HEK293 (cell line): Measurements from ENCODE around the gene GJA1.

ENCODE experiments used
- CTCF ChIA-PET: fragments of 350-600 bp; formaldehyde crosslinking; extraction: SDS; loops from one replicate; lab custom pipeline; 2021; ENCODE audit warnings: antibody characterized with exemption; lab: Yijun Ruan, JAX
- POLR2A ChIA-PET: fragments of 300-600 bp; formaldehyde crosslinking; extraction: SDS; loops from one replicate; lab custom pipeline; 2020; ENCODE audit warnings: antibody characterized with exemption, inconsistent platforms; lab: Yijun Ruan, JAX
- H3K27ac ChIP-seq: fragments of 200-500 bp; sonication (Bioruptor generic); 2 replicates; pipeline ENCODE4 v1.5.1; 2014; ENCODE audit warnings: low read depth, low read length, control low read depth, inconsistent platforms; ENCODE audit errors: extremely low read depth
- H3K36me3 ChIP-seq, 2 experiments: fragments of 200-500 bp in 1 of 2; sonication (Bioruptor generic) in 1 of 2; 1 replicate in 1 of 2; 2 replicates in 1 of 2; pipeline ENCODE4 v1.5.1; 2014 to 2017; ENCODE audit warnings: inconsistent platforms in 2 of 2, low read length in 2 of 2; ENCODE audit not compliant: control insufficient read depth in 2 of 2, insufficient read depth in 1 of 2
- H3K4me1 ChIP-seq: fragments of 200-500 bp; sonication (Bioruptor generic); 2 replicates; pipeline ENCODE4 v1.5.1; 2014; ENCODE audit warnings: mild to moderate bottlenecking, low read length, inconsistent platforms; ENCODE audit not compliant: control insufficient read depth, insufficient read depth
- H3K4me3 ChIP-seq: 2 replicates; pipeline ENCODE4 v1.5.1; 2011; ENCODE audit warnings: low read depth, mild to moderate bottlenecking, control low read depth, low read length, moderate library complexity
- H3K9me3 ChIP-seq: fragments of 200-500 bp; sonication (Bioruptor generic); 2 replicates; pipeline ENCODE4 v1.5.1; 2014; ENCODE audit warnings: low read depth, low read length, inconsistent platforms; ENCODE audit not compliant: control insufficient read depth, insufficient read depth
- EGR2 ChIP-seq: fragments of 450-650 bp; formaldehyde crosslinking; IDR thresholded peaks from 2 replicates; pipeline ENCODE4 v1.5.1; 2016; ENCODE audit warnings: low read depth, missing biosample characterization, missing genetic modification characterization
- GFI1B ChIP-seq: fragments of 450-650 bp; formaldehyde crosslinking; IDR thresholded peaks from 2 replicates; pipeline ENCODE4 v1.5.1; 2016; ENCODE audit warnings: missing biosample characterization, missing genetic modification characterization
- MYNN ChIP-seq: fragments of 450-650 bp; formaldehyde crosslinking; IDR thresholded peaks from 2 replicates; pipeline ENCODE4 v1.5.1; 2016; ENCODE audit warnings: missing biosample characterization, missing genetic modification characterization, borderline replicate concordance
- MZF1 ChIP-seq: fragments of 450-650 bp; formaldehyde crosslinking; IDR thresholded peaks from 2 replicates; pipeline ENCODE4 v1.5.1; 2017; ENCODE audit warnings: missing biosample characterization, missing genetic modification characterization, borderline replicate concordance
- SCRT1 ChIP-seq: fragments of 450-650 bp; formaldehyde crosslinking; IDR thresholded peaks from 2 replicates; pipeline ENCODE4 v1.5.1; 2016; ENCODE audit warnings: missing biosample characterization, missing genetic modification characterization, borderline replicate concordance
- SCRT2 ChIP-seq: fragments of 450-650 bp; formaldehyde crosslinking; IDR thresholded peaks from 2 replicates; pipeline ENCODE4 v1.5.1; 2016; ENCODE audit warnings: missing biosample characterization, missing genetic modification characterization
- SP2 ChIP-seq: fragments of 450-650 bp; formaldehyde crosslinking; IDR thresholded peaks from 2 replicates; pipeline ENCODE4 v1.5.1; 2016; ENCODE audit warnings: missing biosample characterization, missing genetic modification characterization
- ZNF155 ChIP-seq: fragments of 450-650 bp; formaldehyde crosslinking; IDR thresholded peaks from 2 replicates; pipeline ENCODE4 v1.5.1; 2016; ENCODE audit warnings: missing biosample characterization, missing genetic modification characterization
- ZNF223 ChIP-seq: fragments of 450-650 bp; formaldehyde crosslinking; IDR thresholded peaks from 2 replicates; pipeline ENCODE4 v1.5.1; 2016; ENCODE audit warnings: missing biosample characterization, missing genetic modification characterization
- ZNF341 ChIP-seq: fragments of 450-650 bp; formaldehyde crosslinking; IDR thresholded peaks from 2 replicates; pipeline ENCODE4; 2016; ENCODE audit warnings: low read depth, missing biosample characterization, missing genetic modification characterization
- ZNF394 ChIP-seq: fragments of 450-650 bp; formaldehyde crosslinking; IDR thresholded peaks from 2 replicates; pipeline ENCODE4 v1.5.1; 2016; ENCODE audit warnings: missing biosample characterization, missing genetic modification characterization, mild to moderate bottlenecking, moderate library complexity, borderline replicate concordance
- ZNF404 ChIP-seq: fragments of 450-650 bp; formaldehyde crosslinking; IDR thresholded peaks from 2 replicates; pipeline ENCODE4 v1.5.1; 2017; ENCODE audit warnings: missing biosample characterization, missing genetic modification characterization
- ZNF426 ChIP-seq: fragments of 450-650 bp; formaldehyde crosslinking; IDR thresholded peaks from 2 replicates; pipeline ENCODE4 v1.5.1; 2017; ENCODE audit warnings: missing biosample characterization, missing genetic modification characterization, mild to moderate bottlenecking, inconsistent platforms, moderate library complexity
- ZNF555 ChIP-seq: fragments of 450-650 bp; formaldehyde crosslinking; conservative IDR thresholded peaks from 2 replicates; pipeline ENCODE4 v1.5.1; 2017; ENCODE audit warnings: missing biosample characterization, mild to moderate bottlenecking, missing genetic modification characterization, inconsistent platforms
- ZNF561 ChIP-seq: fragments of 450-650 bp; IDR thresholded peaks from 2 replicates; pipeline ENCODE4 v1.5.1; 2018; ENCODE audit warnings: missing biosample characterization, missing genetic modification characterization, borderline replicate concordance
- ZNF571 ChIP-seq: fragments of 450-650 bp; formaldehyde crosslinking; IDR thresholded peaks from 2 replicates; pipeline ENCODE4 v1.5.0; 2017; ENCODE audit warnings: missing biosample characterization, missing genetic modification characterization
- ZNF585B ChIP-seq: fragments of 450-650 bp; formaldehyde crosslinking; IDR thresholded peaks from 2 replicates; pipeline ENCODE4 v1.5.1; 2016; ENCODE audit warnings: missing biosample characterization, missing genetic modification characterization
- ZNF76 ChIP-seq: fragments of 450-650 bp; formaldehyde crosslinking; IDR thresholded peaks from 2 replicates; pipeline ENCODE4; 2016; ENCODE audit warnings: low read depth, missing biosample characterization, missing genetic modification characterization, borderline replicate concordance
- ZXDB ChIP-seq: fragments of 450-650 bp; formaldehyde crosslinking; IDR thresholded peaks from 2 replicates; pipeline ENCODE4 v1.5.1; 2016; ENCODE audit warnings: missing biosample characterization, missing genetic modification characterization
- TF ChIP-seq, protein P1 (sequence below): fragments of 450-650 bp; formaldehyde crosslinking; IDR thresholded peaks from 2 replicates; pipeline ENCODE4 v1.5.1; 2016; ENCODE audit warnings: missing biosample characterization, missing genetic modification characterization
- TF ChIP-seq, protein P2 (sequence below): fragments of 450-650 bp; formaldehyde crosslinking; IDR thresholded peaks from 2 replicates; pipeline ENCODE4 v1.5.1; 2016; ENCODE audit warnings: missing biosample characterization, missing genetic modification characterization
- TF ChIP-seq, protein P3 (sequence below): fragments of 450-650 bp; formaldehyde crosslinking; IDR thresholded peaks from 2 replicates; pipeline ENCODE4 v1.5.1; 2016; ENCODE audit warnings: missing biosample characterization, missing genetic modification characterization
- TF ChIP-seq, protein P4 (sequence below): fragments of 450-650 bp; formaldehyde crosslinking; IDR thresholded peaks from 2 replicates; pipeline ENCODE4 v1.5.1; 2017; ENCODE audit warnings: missing biosample characterization, mild to moderate bottlenecking, missing genetic modification characterization, moderate library complexity
- TF ChIP-seq, protein P5 (sequence below): fragments of 450-650 bp; formaldehyde crosslinking; IDR thresholded peaks from 2 replicates; pipeline ENCODE4 v1.5.1; 2016; ENCODE audit warnings: missing biosample characterization, missing genetic modification characterization

The GJA1 gene

DNA sequence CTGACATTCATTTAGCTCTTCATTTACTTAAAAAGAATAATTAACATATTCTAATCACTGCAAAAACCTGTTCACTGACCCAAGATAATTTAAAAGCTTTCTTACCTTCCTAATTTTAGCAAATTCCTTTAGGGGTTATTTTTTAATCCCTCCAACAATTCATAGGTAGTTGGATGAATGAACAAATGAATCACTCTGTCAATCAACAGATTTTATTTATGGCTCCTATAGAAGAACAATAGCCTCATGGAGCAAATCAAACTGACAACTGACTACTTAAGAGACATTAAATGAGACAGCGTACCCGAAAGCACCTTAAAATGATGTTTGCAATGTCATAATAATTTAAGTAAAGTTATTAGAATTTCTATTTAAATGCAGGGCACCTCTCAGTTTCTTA, 31.5 kb upstream of the GJA1 start:
- Histone ChIP-seq H3K9me3 (no peaks in the 10 kb centered on the region), H3K4me3 (no peak overlapping the region), H3K4me1 (0 out of 2 replicates have a peak, but pooled peaks cover 2% of the 10 kb centered on the region), H3K27ac (no peak overlapping the region), H3K36me3 (no peaks in the 10 kb centered on the region)
- POLR2A ChIA-PET, result no interaction called here
- TF ChIP-seq MYNN (tag by site-specific recombination), result no peak
- TF ChIP-seq GFI1B (tag by site-specific recombination), result no peak
- TF ChIP-seq, protein P1, sequence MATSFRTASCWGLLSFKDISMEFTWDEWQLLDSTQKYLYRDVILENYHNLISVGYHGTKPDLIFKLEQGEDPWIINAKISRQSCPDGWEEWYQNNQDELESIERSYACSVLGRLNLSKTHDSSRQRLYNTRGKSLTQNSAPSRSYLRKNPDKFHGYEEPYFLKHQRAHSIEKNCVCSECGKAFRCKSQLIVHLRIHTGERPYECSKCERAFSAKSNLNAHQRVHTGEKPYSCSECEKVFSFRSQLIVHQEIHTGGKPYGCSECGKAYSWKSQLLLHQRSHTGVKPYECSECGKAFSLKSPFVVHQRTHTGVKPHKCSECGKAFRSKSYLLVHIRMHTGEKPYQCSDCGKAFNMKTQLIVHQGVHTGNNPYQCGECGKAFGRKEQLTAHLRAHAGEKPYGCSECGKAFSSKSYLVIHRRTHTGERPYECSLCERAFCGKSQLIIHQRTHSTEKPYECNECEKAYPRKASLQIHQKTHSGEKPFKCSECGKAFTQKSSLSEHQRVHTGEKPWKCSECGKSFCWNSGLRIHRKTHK (tag by site-specific recombination), result no peak
- no peak for TF ChIP-seq SP2 (tag by site-specific recombination)
- no peak for TF ChIP-seq ZNF555 (tag by site-specific recombination)
- TF ChIP-seq, protein P2, sequence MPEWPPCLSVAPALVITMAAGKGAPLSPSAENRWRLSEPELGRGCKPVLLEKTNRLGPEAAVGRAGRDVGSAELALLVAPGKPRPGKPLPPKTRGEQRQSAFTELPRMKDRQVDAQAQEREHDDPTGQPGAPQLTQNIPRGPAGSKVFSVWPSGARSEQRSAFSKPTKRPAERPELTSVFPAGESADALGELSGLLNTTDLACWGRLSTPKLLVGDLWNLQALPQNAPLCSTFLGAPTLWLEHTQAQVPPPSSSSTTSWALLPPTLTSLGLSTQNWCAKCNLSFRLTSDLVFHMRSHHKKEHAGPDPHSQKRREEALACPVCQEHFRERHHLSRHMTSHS (tag by site-specific recombination), result no peak
- no peak for TF ChIP-seq MZF1
- no peak for TF ChIP-seq ZNF394 (tag by site-specific recombination)
- no peak for TF ChIP-seq ZXDB
- no peak for TF ChIP-seq ZNF223
- no peak for TF ChIP-seq EGR2 (tag by site-specific recombination)
- TF ChIP-seq, protein P3, sequence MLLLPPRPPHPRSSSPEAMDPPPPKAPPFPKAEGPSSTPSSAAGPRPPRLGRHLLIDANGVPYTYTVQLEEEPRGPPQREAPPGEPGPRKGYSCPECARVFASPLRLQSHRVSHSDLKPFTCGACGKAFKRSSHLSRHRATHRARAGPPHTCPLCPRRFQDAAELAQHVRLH (tag by site-specific recombination), result no peak
- TF ChIP-seq ZNF76, result no peak
- CTCF ChIA-PET, result interaction anchor here (0.7 to 1.0 kb wide), 2 partner anchors 11 to 86 kb away, joined by 3 to 4 read pairs; no protein-coding TSS in a partner anchor

DNA sequence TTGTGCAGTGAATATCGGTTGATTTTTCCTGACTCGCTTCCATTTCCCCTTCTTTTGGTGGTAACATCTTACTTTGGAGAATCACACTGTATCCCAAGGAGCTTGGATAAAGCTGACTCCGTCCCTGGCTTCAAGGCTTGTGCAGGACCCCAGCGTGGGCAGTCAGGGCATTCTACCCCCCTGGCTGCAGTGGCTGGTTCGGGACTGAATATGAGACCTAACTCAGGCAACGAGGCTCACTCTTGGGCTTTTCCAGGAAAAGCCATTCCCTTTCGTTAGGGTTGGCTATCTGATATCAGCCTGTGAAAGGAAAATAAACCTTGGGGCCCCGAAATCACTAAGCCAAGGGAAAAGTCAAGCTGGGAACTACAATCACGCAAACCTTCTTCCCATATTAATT, 30.1 kb upstream of the GJA1 start:
- Histone ChIP-seq H3K36me3 (no peaks in the 10 kb centered on the region), H3K4me1 (0 out of 2 replicates have a peak, but pooled peaks cover 2% of the 10 kb centered on the region), H3K9me3 (no peaks in the 10 kb centered on the region), H3K4me3 (no peak overlapping the region), H3K27ac (no peak overlapping the region)
- TF ChIP-seq, protein P4, sequence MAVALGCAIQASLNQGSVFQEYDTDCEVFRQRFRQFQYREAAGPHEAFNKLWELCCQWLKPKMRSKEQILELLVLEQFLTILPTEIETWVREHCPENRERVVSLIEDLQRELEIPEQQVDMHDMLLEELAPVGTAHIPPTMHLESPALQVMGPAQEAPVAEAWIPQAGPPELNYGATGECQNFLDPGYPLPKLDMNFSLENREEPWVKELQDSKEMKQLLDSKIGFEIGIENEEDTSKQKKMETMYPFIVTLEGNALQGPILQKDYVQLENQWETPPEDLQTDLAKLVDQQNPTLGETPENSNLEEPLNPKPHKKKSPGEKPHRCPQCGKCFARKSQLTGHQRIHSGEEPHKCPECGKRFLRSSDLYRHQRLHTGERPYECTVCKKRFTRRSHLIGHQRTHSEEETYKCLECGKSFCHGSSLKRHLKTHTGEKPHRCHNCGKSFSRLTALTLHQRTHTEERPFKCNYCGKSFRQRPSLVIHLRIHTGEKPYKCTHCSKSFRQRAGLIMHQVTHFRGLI (tag by site-specific recombination), result no peak
- TF ChIP-seq ZNF585B (tag by site-specific recombination), result no peak
- TF ChIP-seq ZNF341 (tag by site-specific recombination), result no peak
- no peak for TF ChIP-seq ZNF155
- TF ChIP-seq, protein P1 (tag by site-specific recombination), result no peak
- no peak for TF ChIP-seq ZNF426 (tag by site-specific recombination)
- TF ChIP-seq SP2 (tag by site-specific recombination), result no peak
- no peak for TF ChIP-seq SCRT1 (tag by site-specific recombination)
- TF ChIP-seq, protein P5, sequence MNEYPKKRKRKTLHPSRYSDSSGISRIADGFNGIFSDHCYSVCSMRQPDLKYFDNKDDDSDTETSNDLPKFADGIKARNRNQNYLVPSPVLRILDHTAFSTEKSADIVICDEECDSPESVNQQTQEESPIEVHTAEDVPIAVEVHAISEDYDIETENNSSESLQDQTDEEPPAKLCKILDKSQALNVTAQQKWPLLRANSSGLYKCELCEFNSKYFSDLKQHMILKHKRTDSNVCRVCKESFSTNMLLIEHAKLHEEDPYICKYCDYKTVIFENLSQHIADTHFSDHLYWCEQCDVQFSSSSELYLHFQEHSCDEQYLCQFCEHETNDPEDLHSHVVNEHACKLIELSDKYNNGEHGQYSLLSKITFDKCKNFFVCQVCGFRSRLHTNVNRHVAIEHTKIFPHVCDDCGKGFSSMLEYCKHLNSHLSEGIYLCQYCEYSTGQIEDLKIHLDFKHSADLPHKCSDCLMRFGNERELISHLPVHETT (tag by site-specific recombination), result no peak
- TF ChIP-seq ZNF561 (tag by site-specific recombination), result no peak
- TF ChIP-seq ZNF571, result no peak
- no peak for TF ChIP-seq ZNF404 (tag by site-specific recombination)
- no peak for TF ChIP-seq SCRT2 (tag by site-specific recombination)
- ChIA-PET POLR2A (no interaction called here), CTCF (interaction anchor here (1.1 to 1.3 kb wide), 2 partner anchors 87 to 99 kb away, joined by 3 read pairs; no protein-coding TSS in a partner anchor)
